HCT116 (cell line): ENCODE data around the gene SLC2A2. TPM values are rescaled to one million over a fixed set of nuclear protein-coding genes. Genes with fewer than 3 reads are reported as not detected.

Experiments used
- ATAC-seq: fragments of 200-7000 bp; cut with Tn5 transposase; 2 replicates; pipeline ENCODE4 v1.9.1; 2020; ENCODE audit warnings: mild to moderate bottlenecking, moderate library complexity
- BruUV-seq: library from RNA; stranded (reverse); fragments of 400-500 nt; replicated peaks from 2 replicates; lab custom pipeline; 2021; lab: Mats Ljungman, UMichigan
- CTCF ChIA-PET: fragments of 300-600 bp; sonication (Branson Sonifier 250); formaldehyde crosslinking; loops from one replicate; lab custom pipeline; 2021; ENCODE audit warnings: antibody characterized with exemption; lab: Charles Lee
- POLR2A ChIA-PET: fragments of 300-600, 350-600 bp; sonication (Branson Sonifier 250); formaldehyde crosslinking; loops from one replicate; lab custom pipeline; 2021; ENCODE audit warnings: antibody characterized with exemption; lab: Charles Lee
- RAD21 ChIA-PET, 2 experiments: fragments of 300-600 bp; sonication (Branson Sonifier 250); formaldehyde crosslinking; loops; one replicate each; lab custom pipeline; 2023; ENCODE audit warnings: low total read pairs in 2 of 2; ENCODE audit not compliant: uncharacterized antibody in 2 of 2, unreplicated experiment in 2 of 2, low non-redundant PET in 1 of 2; lab: Charles Lee
- DNase-seq: peaks from one replicate; pipeline ENCODE4 v3.0.0-alpha.2; 2010; ENCODE audit warnings: low read depth, low spot score
- H2AFZ ChIP-seq: fragments of 200-600 bp; shearing (Covaris generic), sonication (generic); 2 replicates; pipeline ENCODE4 v1.6.1; 2017; ENCODE audit warnings: low read depth, mixed run types, mixed read lengths, antibody characterized with exemption, low read length; ENCODE audit not compliant: poor library complexity, severe bottlenecking
- H3K27ac ChIP-seq: 2 replicates; pipeline ENCODE4 v1.5.1; 2012; ENCODE audit warnings: low read depth, low read length
- H3K27me3 ChIP-seq: fragments of 200-600 bp; sonication (generic); 2 replicates; pipeline ENCODE4 v1.6.1; 2016; ENCODE audit warnings: mixed run types, low read length, mixed read lengths; ENCODE audit not compliant: insufficient read depth
- H3K36me3 ChIP-seq, 2 experiments: fragments of 200-500 bp in 1 of 2; fragments of 200-600 bp in 1 of 2; sonication (Bioruptor generic) in 1 of 2; sonication (generic) in 1 of 2; 2 replicates each; pipeline versions ENCODE4 v1.5.1 to v1.6.1; 2014 to 2016; ENCODE audit warnings: low read length in 2 of 2, inconsistent platforms in 1 of 2, mixed read lengths in 1 of 2, mixed run types in 1 of 2; ENCODE audit not compliant: insufficient read depth in 2 of 2, control insufficient read depth in 1 of 2
- H3K4me1 ChIP-seq, 2 experiments: fragments of 200-600 bp in 1 of 2; sonication (generic) in 1 of 2; 2 replicates each; pipeline versions ENCODE4 v1.5.1 to v1.6.1; 2012 to 2017; ENCODE audit warnings: low read length in 2 of 2, inconsistent platforms in 1 of 2, mild to moderate bottlenecking in 1 of 2, mixed read lengths in 1 of 2, mixed run types in 1 of 2, moderate library complexity in 1 of 2; ENCODE audit not compliant: insufficient read depth in 2 of 2, control insufficient read depth in 1 of 2
- H3K4me2 ChIP-seq: fragments of 200-600 bp; sonication (generic); 2 replicates; pipeline ENCODE4 v1.6.1; 2017; ENCODE audit warnings: mixed run types, low read length, mixed read lengths
- H3K4me3 ChIP-seq, 2 experiments: fragments of 200-600 bp in 1 of 2; sonication (generic) in 1 of 2; replicated peaks in 1 of 2; 2 replicates each; pipeline ENCODE4 v1.5.1; 2011 to 2016; ENCODE audit warnings: low read length in 2 of 2, control low read depth in 1 of 2, low read depth in 1 of 2, mild to moderate bottlenecking in 1 of 2, mixed read lengths in 1 of 2, mixed run types in 1 of 2
- H3K79me2 ChIP-seq: fragments of 200-600 bp; sonication (generic); 2 replicates; pipeline ENCODE4 v1.6.1; 2017; ENCODE audit warnings: mild to moderate bottlenecking, mixed run types, low read length, moderate library complexity, mixed read lengths; ENCODE audit not compliant: insufficient read depth
- H3K9ac ChIP-seq: fragments of 200-600 bp; sonication (generic); 2 replicates; pipeline ENCODE4 v1.6.1; 2016; ENCODE audit warnings: low read length, mixed read lengths
- H3K9me2 ChIP-seq: fragments of 200-600 bp; sonication (generic), shearing (Covaris generic); 2 replicates; pipeline ENCODE4 v1.6.1; 2017; ENCODE audit warnings: mixed run types, mild to moderate bottlenecking, moderate library complexity; ENCODE audit not compliant: insufficient read depth
- H3K9me3 ChIP-seq, 2 experiments: fragments of 200-500 bp in 1 of 2; fragments of 200-600 bp in 1 of 2; sonication (Bioruptor generic) in 1 of 2; sonication (generic) in 1 of 2; 2 replicates each; pipeline ENCODE4 v1.6.1; 2014 to 2017; ENCODE audit warnings: low read length in 2 of 2, mixed read lengths in 2 of 2, inconsistent platforms in 1 of 2, low read depth in 1 of 2, mild to moderate bottlenecking in 1 of 2, mixed run types in 1 of 2, moderate library complexity in 1 of 2; ENCODE audit not compliant: control insufficient read depth in 1 of 2, insufficient read depth in 1 of 2
- H4K20me1 ChIP-seq: fragments of 200-600 bp; sonication (generic), shearing (Covaris generic); 2 replicates; pipeline ENCODE4 v1.6.1; 2017; ENCODE audit warnings: mixed run types, mild to moderate bottlenecking, moderate library complexity; ENCODE audit not compliant: insufficient read depth
- ATF3 ChIP-seq: IDR thresholded peaks from 2 replicates; pipeline ENCODE4 v1.6.1; 2012
- CEBPB ChIP-seq: IDR thresholded peaks from 2 replicates; pipeline ENCODE4 v1.6.1; 2012; ENCODE audit warnings: low read depth
- CTCF ChIP-seq, 3 experiments: fragments of 200-600 bp in 1 of 3; sonication (generic) in 1 of 3; IDR thresholded peaks in 2 of 3; conservative IDR thresholded peaks in 1 of 3; 2 replicates each; pipeline ENCODE4 v1.5.1; 2012 to 2017; ENCODE audit warnings: low read depth in 2 of 3, low read length in 2 of 3, antibody characterized with exemption in 1 of 3, borderline replicate concordance in 1 of 3, control low read depth in 1 of 3, mild to moderate bottlenecking in 1 of 3, mixed read lengths in 1 of 3, mixed run types in 1 of 3, moderate library complexity in 1 of 3; ENCODE audit not compliant: insufficient read depth in 1 of 3
- EGR1 ChIP-seq: IDR thresholded peaks from 2 replicates; pipeline ENCODE4 v1.6.1; 2012; ENCODE audit warnings: low read depth
- ELF1 ChIP-seq: IDR thresholded peaks from 2 replicates; pipeline ENCODE4 v1.6.1; 2012; ENCODE audit warnings: low read depth, borderline replicate concordance
- EZH2 ChIP-seq: fragments of 200-600 bp; sonication (generic); IDR thresholded peaks from 2 replicates; pipeline ENCODE4 v1.6.1; 2017; ENCODE audit warnings: antibody characterized with exemption, mixed run types
- FOSL1 ChIP-seq: IDR thresholded peaks from 2 replicates; pipeline ENCODE4 v1.6.1; 2012; ENCODE audit warnings: low read depth
- JUND ChIP-seq: IDR thresholded peaks from 2 replicates; pipeline ENCODE4 v1.6.1; 2012
- MAX ChIP-seq: IDR thresholded peaks from 2 replicates; pipeline ENCODE4 v1.6.1; 2012
- POLR2A ChIP-seq: IDR thresholded peaks from 2 replicates; pipeline ENCODE4 v1.7.0; 2011; ENCODE audit warnings: borderline replicate concordance; ENCODE audit not compliant: insufficient read depth, insufficient read length; ENCODE audit errors: extremely low read depth
- POLR2AphosphoS5 ChIP-seq: IDR thresholded peaks from 2 replicates; pipeline ENCODE4 v1.6.1; 2011; ENCODE audit warnings: mild to moderate bottlenecking, low read depth, low read length, moderate library complexity
- RAD21 ChIP-seq: IDR thresholded peaks from 2 replicates; pipeline ENCODE4 v1.6.1; 2012; ENCODE audit warnings: low read depth, mild to moderate bottlenecking
- REST ChIP-seq: IDR thresholded peaks from 2 replicates; pipeline ENCODE4 v1.6.1; 2012; ENCODE audit warnings: low read depth
- SIN3A ChIP-seq: IDR thresholded peaks from 2 replicates; pipeline ENCODE4 v1.6.1; 2012; ENCODE audit warnings: low read depth
- SP1 ChIP-seq: IDR thresholded peaks from 2 replicates; pipeline ENCODE4 v1.6.1; 2012; ENCODE audit warnings: low read depth
- TCF7L2 ChIP-seq: IDR thresholded peaks from 2 replicates; pipeline ENCODE4 v1.7.0; 2011; ENCODE audit warnings: borderline replicate concordance, inconsistent platforms; ENCODE audit not compliant: insufficient read depth, insufficient read length; ENCODE audit errors: extremely low read depth
- ZFX ChIP-seq: fragments of 450-650 bp; IDR thresholded peaks from 2 replicates; pipeline ENCODE4 v1.6.1; 2017
- ZNF274 ChIP-seq: fragments of 200-500 bp; sonication (Bioruptor generic); IDR thresholded peaks from 2 replicates; pipeline ENCODE4 v1.6.1; 2014; ENCODE audit warnings: mild to moderate bottlenecking, low read depth, low read length, inconsistent platforms
- intact Hi-C: fragments of 100-400 bp; cut with micrococcal nuclease; formaldehyde crosslinking; loops from 2 replicates; pipeline ENCODE4 v1.10.0; 2022
- total RNA-seq: library from RNA; stranded (reverse); gene quantifications from one replicate; pipeline ENCODE4 v1.2.1, GENCODE V29; 2021; ENCODE audit not compliant: unreplicated experiment

SLC2A2 gene
- total RNA-seq, 1 experiment from 2014 or later = not detected

- Histone ChIP-seq H2AFZ (no peak overlapping the region), H3K9me3 (no peaks in the 10 kb centered on the region), H3K9ac (no peak overlapping the region), H3K36me3 (peaks cover 0 to 9% of the 10 kb centered on the region in 2 experiments; a peak in 2 of 4 replicates), H3K9me2 (no peaks in the 10 kb centered on the region), H3K4me1 (no peaks in the 10 kb centered on the region), H3K4me3 (no peak overlapping the region), H3K4me2 (no peak overlapping the region), H4K20me1 (no peaks in the 10 kb centered on the region), H3K27ac (no peak overlapping the region), H3K79me2 (no peaks in the 10 kb centered on the region), H3K27me3 (no peaks in the 10 kb centered on the region)
- TF ChIP-seq ZFX (no peak), EZH2 (no peak), REST (no peak)
- ChIA-PET POLR2A (no interaction called here), RAD21 (no interaction called here), CTCF (no interaction called here)
- intact Hi-C loops = no loop called here
- ATAC-seq (no peak), DNase-seq (no peak)
- no TSS peak for BruUV-seq
Measured at GRCh38 chr3:171072432-171072831, 45.9 kb upstream of the SLC2A2 start.

GRCh38 chr3:171068658-171069057 lies 42.1 kb upstream of the SLC2A2 start:
- ATAC-seq (no peak), DNase-seq (no peak)
- H3K27ac ChIP-seq = no peak overlapping the region
- H3K4me3 ChIP-seq = no peak overlapping the region
- H3K79me2 ChIP-seq = no peaks in the 10 kb centered on the region
- ChIA-PET POLR2A (no interaction called here), CTCF (no interaction called here), RAD21 (no interaction called here)
- no peak overlapping the region for H2AFZ ChIP-seq
- H3K4me2 ChIP-seq = no peak overlapping the region
- H4K20me1 ChIP-seq = no peaks in the 10 kb centered on the region
- H3K9ac ChIP-seq = no peak overlapping the region
- no peaks in the 10 kb centered on the region for H3K4me1 ChIP-seq
- intact Hi-C loops = no loop called here
- H3K9me3 ChIP-seq = no peaks in the 10 kb centered on the region
- no peaks in the 10 kb centered on the region for H3K27me3 ChIP-seq
- BruUV-seq = no TSS peak
- H3K9me2 ChIP-seq = no peaks in the 10 kb centered on the region
- H3K36me3 ChIP-seq = peaks cover 0 to 7% of the 10 kb centered on the region in 2 experiments; a peak in 2 of 4 replicates
- TF ChIP-seq ELF1 = no peak
- TF ChIP-seq POLR2AphosphoS5 = no peak
- TF ChIP-seq EGR1 = no peak
- no peak for TF ChIP-seq RAD21
- TF ChIP-seq FOSL1 = no peak
- TF ChIP-seq SIN3A = no peak
- no peak for TF ChIP-seq SP1
- TF ChIP-seq EZH2 = no peak
- no peak for TF ChIP-seq POLR2A
- no peak for TF ChIP-seq TCF7L2
- TF ChIP-seq ATF3 = no peak
- no peak for TF ChIP-seq CEBPB
- TF ChIP-seq CTCF (IDR thresholded peaks at IDR 0.05 in 2 of 3, conservative IDR thresholded peaks at IDR 0.05 in 1 of 3; ENCODE audit: borderline replicate concordance in 1 of 3, insufficient read depth in 1 of 3, low read depth in 2 of 3, low read length in 2 of 3) = no peak
- TF ChIP-seq MAX = no peak
- no peak for TF ChIP-seq JUND
- no peak for TF ChIP-seq ZNF274
